Endothelial cell of umbilical vein (primary cell): ENCODE data around the gene DUS1L.

Experiments
- CTCF ChIP-seq, 2 donors: IDR thresholded peaks; 1 replicate in 1 of 2; 2 replicates in 1 of 2; pipeline ENCODE4 v1.5.1; 2011; ENCODE audit warnings: low read length in 2 of 2, mild to moderate bottlenecking in 2 of 2, moderate library complexity in 2 of 2, control low read depth in 1 of 2, inconsistent platforms in 1 of 2, low read depth in 1 of 2; ENCODE audit not compliant: insufficient read depth in 1 of 2; ENCODE audit errors: extremely low read depth in 1 of 2
- EZH2 ChIP-seq: IDR thresholded peaks from 2 replicates; pipeline ENCODE4 v1.6.1; 2012; ENCODE audit warnings: borderline replicate concordance, low read depth, mild to moderate bottlenecking, moderate library complexity, low read length, inconsistent platforms; ENCODE audit not compliant: severe bottlenecking
- GATA2 ChIP-seq: IDR thresholded peaks from 2 replicates; pipeline ENCODE4 v1.7.0; 2011; ENCODE audit warnings: low read depth, mild to moderate bottlenecking, moderate library complexity, mixed read lengths, low read length; ENCODE audit not compliant: insufficient read length, insufficient read depth
- MAX ChIP-seq: IDR thresholded peaks from 2 replicates; pipeline ENCODE4 v1.6.1; 2011; ENCODE audit not compliant: insufficient read depth, insufficient read length
- POLR2A ChIP-seq: IDR thresholded peaks from 2 replicates; pipeline ENCODE4 v1.6.1; 2012; ENCODE audit warnings: low read depth, mild to moderate bottlenecking, control low read depth, low read length
- POLR2AphosphoS5 ChIP-seq: IDR thresholded peaks from 2 replicates; pipeline ENCODE4 v1.6.1; 2012; ENCODE audit warnings: low read depth, mild to moderate bottlenecking, control low read depth, low read length, moderate library complexity; ENCODE audit not compliant: insufficient read depth

GRCh38 chr17:82076018-82076784 lies 10.6 kb upstream of the DUS1L start:
- TF ChIP-seq POLR2A (no peak), POLR2AphosphoS5 (no peak), GATA2 (no peak), CTCF (IDR thresholded peaks at IDR 0.05; ENCODE audit: extremely low read depth in 1 of 2, insufficient read depth in 1 of 2, low read depth in 1 of 2, low read length in 2 of 2) (no peak), MAX (no peak), EZH2 (no peak)
